ENCODE measurements around the gene POLR2E.
A peak's percentile ranks its signal among the peaks of the same experiment; 100 is the strongest.
"Not testable (repeated sequence)": the region's sequence is repeated elsewhere in the genome, so short reads cannot be mapped to it uniquely, and the experiment has no call there.

Gene POLR2E

GRCh38 chr19:1094978-1095701, at the start of gene POLR2E:
POLR2E (minus strand) TSS chr19:1095375; CDS start chr19:1095315, 60 bp downstream.
- DNase-seq = peak; percentile 98

GRCh38 chr19:1144741-1145140, 49.6 kb upstream of the POLR2E start:
- DNase-seq = no peak

- no peak for DNase-seq
These were observed 48.7 kb upstream of the POLR2E start for GRCh38 chr19:1143828-1144399.

- no peak for DNase-seq
These were observed 46.8 kb upstream of the POLR2E start for GRCh38 chr19:1141944-1142343.

GRCh38 chr19:1140272-1141027, 45.3 kb upstream of the POLR2E start:
- no peak for DNase-seq

GRCh38 chr19:1139126-1139525, 44.0 kb upstream of the POLR2E start:
- DNase-seq = no peak

- DNase-seq = no peak
These were observed 42.9 kb upstream of the POLR2E start for GRCh38 chr19:1138121-1138520.

- DNase-seq = no peak
These were observed 41.6 kb upstream of the POLR2E start for GRCh38 chr19:1136621-1137317.

GRCh38 chr19:1136201-1136600, 41.0 kb upstream of the POLR2E start:
- DNase-seq = no peak

- no peak for DNase-seq
These were observed 40.3 kb upstream of the POLR2E start for GRCh38 chr19:1135454-1135853.

- DNase-seq = no peak
These were observed 39.3 kb upstream of the POLR2E start for GRCh38 chr19:1134431-1134830.

GRCh38 chr19:1133471-1133929, 38.3 kb upstream of the POLR2E start:
- DNase-seq = peak; percentile 90

GRCh38 chr19:1132552-1133383, 37.6 kb upstream of the POLR2E start:
- no peak for DNase-seq

GRCh38 chr19:1131718-1132551, 36.8 kb upstream of the POLR2E start:
- peak; percentile 94 for DNase-seq

GRCh38 chr19:1130771-1131717, 35.9 kb upstream of the POLR2E start:
- DNase-seq = peak; percentile 70

GRCh38 chr19:1129535-1129934, 34.4 kb upstream of the POLR2E start:
- DNase-seq = no peak

- not testable (repeated sequence) for DNase-seq
These were observed 33.9 kb upstream of the POLR2E start for GRCh38 chr19:1129084-1129483.

GRCh38 chr19:1128106-1128505, 32.9 kb upstream of the POLR2E start:
- no peak for DNase-seq

GRCh38 chr19:1126984-1127760, 32.0 kb upstream of the POLR2E start:
- no peak for DNase-seq
